Endothelial cell of umbilical vein (primary cell): ENCODE measurements around the gene SETSIP. TPM values are rescaled to one million over a fixed set of nuclear protein-coding genes. Genes with fewer than 3 reads are reported as not detected.

Experiments
- BruUV-seq: library from RNA; stranded (reverse); fragments of 400-500 nt; replicated peaks from 2 replicates; lab custom pipeline; 2021; lab: Mats Ljungman, UMichigan
- CTCF ChIA-PET: fragments of 300-600, 350-600 bp; sonication (Branson Sonifier 250); formaldehyde crosslinking; loops from one replicate; lab custom pipeline; 2021; ENCODE audit warnings: antibody characterized with exemption, inconsistent platforms; lab: Charles Lee
- POLR2A ChIA-PET: fragments of 300-600, 350-600 bp; sonication (Branson Sonifier 250); formaldehyde crosslinking; loops from one replicate; lab custom pipeline; 2021; ENCODE audit warnings: antibody characterized with exemption, inconsistent platforms; lab: Charles Lee
- DNase-seq: peaks from one replicate; pipeline ENCODE4 v3.0.0-alpha.2; 2011; ENCODE audit warnings: low read depth, low spot score
- FAIRE-seq: peaks from 2 replicates; lab custom pipeline; 2011; peaks lifted over from hg19 to GRCh38; lab: Jason Lieb, UNC
- H2AFZ ChIP-seq: 2 replicates; pipeline ENCODE4 v1.6.0; 2012; ENCODE audit warnings: low read depth, low read length, control low read depth, inconsistent platforms
- H3K27ac ChIP-seq: 2 replicates; pipeline ENCODE4 v1.5.1; 2011; ENCODE audit warnings: low read depth, mild to moderate bottlenecking, control low read depth, low read length, moderate library complexity; ENCODE audit not compliant: insufficient read depth
- H3K27me3 ChIP-seq, 2 experiments: 2 replicates each; pipeline versions ENCODE4 v1.6.0 to v1.6.1; 2011; ENCODE audit warnings: low read length in 2 of 2, mixed read lengths in 1 of 2; ENCODE audit not compliant: control insufficient read depth in 2 of 2, insufficient read depth in 2 of 2
- H3K36me3 ChIP-seq, 2 experiments: 2 replicates in 1 of 2; 3 replicates in 1 of 2; pipeline ENCODE4 v1.5.1; 2011; ENCODE audit warnings: low read length in 2 of 2, mild to moderate bottlenecking in 1 of 2, moderate library complexity in 1 of 2; ENCODE audit not compliant: control insufficient read depth in 2 of 2, insufficient read depth in 2 of 2; ENCODE audit errors: extremely low read depth in 1 of 2
- H3K4me1 ChIP-seq: 3 replicates; pipeline ENCODE4 v1.5.1; 2011; ENCODE audit warnings: mild to moderate bottlenecking, low read length; ENCODE audit not compliant: control insufficient read depth, insufficient read depth; ENCODE audit errors: extremely low read depth
- H3K4me2 ChIP-seq: 2 replicates; pipeline ENCODE4 v1.6.1; 2011; ENCODE audit warnings: low read length, control low read depth, mixed read lengths; ENCODE audit not compliant: insufficient read depth
- H3K4me3 ChIP-seq, 3 experiments: fragments of 200-600 bp in 1 of 3; sonication (generic), shearing (Covaris generic) in 1 of 3; replicated peaks in 1 of 3; 2 replicates each; pipeline ENCODE4 v1.5.1; 2011 to 2016; ENCODE audit warnings: control low read depth in 3 of 3, low read length in 3 of 3, mild to moderate bottlenecking in 2 of 3, inconsistent platforms in 1 of 3, low read depth in 1 of 3, moderate library complexity in 1 of 3; ENCODE audit not compliant: insufficient read depth in 1 of 3
- H3K79me2 ChIP-seq: 2 replicates; pipeline ENCODE4 v1.6.0; 2012; ENCODE audit warnings: low read length, inconsistent platforms; ENCODE audit not compliant: control insufficient read depth, insufficient read depth
- H3K9ac ChIP-seq: replicated peaks from 2 replicates; pipeline ENCODE3; 2011; ENCODE audit warnings: low read length, control low read depth; ENCODE audit not compliant: insufficient read depth; ENCODE audit errors: extremely low read depth
- H3K9me1 ChIP-seq: replicated peaks from 3 replicates; pipeline ENCODE4 v1.6.0; 2011; ENCODE audit warnings: mild to moderate bottlenecking, low read length; ENCODE audit not compliant: control insufficient read depth, insufficient read depth; ENCODE audit errors: extremely low read depth
- H3K9me3 ChIP-seq: replicated peaks from 2 replicates; pipeline ENCODE4 v1.5.1; 2012; ENCODE audit warnings: low read length, inconsistent platforms; ENCODE audit not compliant: control insufficient read depth, insufficient read depth
- H4K20me1 ChIP-seq: replicated peaks from 2 replicates; pipeline ENCODE3; 2011; ENCODE audit warnings: mild to moderate bottlenecking, low read length; ENCODE audit not compliant: control insufficient read depth, insufficient read depth; ENCODE audit errors: extremely low read depth
- CTCF ChIP-seq, 2 donors: IDR thresholded peaks; 1 replicate in 1 of 2; 2 replicates in 1 of 2; pipeline ENCODE4 v1.5.1; 2011; ENCODE audit warnings: low read length in 2 of 2, mild to moderate bottlenecking in 2 of 2, moderate library complexity in 2 of 2, control low read depth in 1 of 2, inconsistent platforms in 1 of 2, low read depth in 1 of 2; ENCODE audit not compliant: insufficient read depth in 1 of 2; ENCODE audit errors: extremely low read depth in 1 of 2
- EZH2 ChIP-seq: IDR thresholded peaks from 2 replicates; pipeline ENCODE4 v1.6.1; 2012; ENCODE audit warnings: borderline replicate concordance, low read depth, mild to moderate bottlenecking, moderate library complexity, low read length, inconsistent platforms; ENCODE audit not compliant: severe bottlenecking
- FOS ChIP-seq: IDR thresholded peaks from 2 replicates; pipeline ENCODE4 v1.6.1; 2011; ENCODE audit warnings: mild to moderate bottlenecking, low read length, moderate library complexity, borderline replicate concordance; ENCODE audit not compliant: insufficient read depth
- GATA2 ChIP-seq: IDR thresholded peaks from 2 replicates; pipeline ENCODE4 v1.7.0; 2011; ENCODE audit warnings: low read depth, mild to moderate bottlenecking, moderate library complexity, mixed read lengths, low read length; ENCODE audit not compliant: insufficient read length, insufficient read depth
- JUN ChIP-seq: IDR thresholded peaks from 2 replicates; pipeline ENCODE4 v1.6.1; 2011; ENCODE audit warnings: borderline replicate concordance, low read depth; ENCODE audit not compliant: insufficient read length, insufficient read depth
- MAX ChIP-seq: IDR thresholded peaks from 2 replicates; pipeline ENCODE4 v1.6.1; 2011; ENCODE audit not compliant: insufficient read depth, insufficient read length
- MYC ChIP-seq: IDR thresholded peaks from one replicate; pipeline ENCODE4 v1.6.1; 2011; ENCODE audit warnings: mild to moderate bottlenecking, low read depth, low read length
- POLR2A ChIP-seq: IDR thresholded peaks from 2 replicates; pipeline ENCODE4 v1.6.1; 2012; ENCODE audit warnings: low read depth, mild to moderate bottlenecking, control low read depth, low read length
- POLR2AphosphoS5 ChIP-seq: IDR thresholded peaks from 2 replicates; pipeline ENCODE4 v1.6.1; 2012; ENCODE audit warnings: low read depth, mild to moderate bottlenecking, control low read depth, low read length, moderate library complexity; ENCODE audit not compliant: insufficient read depth
- dilution Hi-C: fragments of 300-500 bp; cut with MboI; formaldehyde crosslinking; loops from one replicate; pipeline ENCODE4 v1.15.0; 2019; ENCODE audit warnings: low sequenced_read_pairs; ENCODE audit not compliant: extremely low pct_ligation_motif_present
- intact Hi-C: fragments of 100-400 bp; cut with micrococcal nuclease; formaldehyde crosslinking; loops from one replicate; pipeline ENCODE4 v1.10.0; 2022
- polyA plus RNA-seq, 4 experiments: library from polyadenylated mRNA; depleted of rRNA in 3 of 4; stranded (reverse) in 3 of 4; unstranded in 1 of 4; fragments of >200 nt; gene quantifications; 2 replicates each; pipeline versions ENCODE4 v1.2.1 to v1.2.3, GENCODE V29; 2011 to 2012; ENCODE audit warnings: missing spikeins in 1 of 4
- total RNA-seq: library from RNA; stranded (reverse); gene quantifications from 2 replicates; pipeline ENCODE4 v1.2.3, GENCODE V29; 2021

SETSIP gene
- total and polyA plus RNA-seq, 2 donors (not counting 3 experiments of a cell fraction or from before 2014, with no cell fraction given), result not detected

DNA sequence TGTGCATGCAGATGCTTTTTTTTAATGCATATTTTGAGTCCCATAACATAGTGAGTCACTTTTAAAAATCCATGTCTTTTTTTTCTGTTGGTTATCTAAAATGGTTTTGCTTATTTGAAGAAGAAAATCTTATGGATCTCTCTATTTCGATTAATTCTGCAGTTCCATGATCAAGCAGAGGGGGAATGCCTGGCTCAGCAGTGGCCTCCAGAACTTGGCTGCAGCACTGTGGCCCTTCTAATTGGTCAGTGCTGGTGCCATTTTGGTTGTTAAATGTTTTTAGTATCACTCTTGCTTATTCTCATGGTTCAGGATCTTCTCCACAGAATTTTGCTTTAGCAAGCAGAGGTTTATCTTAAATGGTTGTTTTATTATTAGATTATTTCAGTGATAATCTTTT is 34.2 kb downstream of the SETSIP start:
- DNase-seq (no peak), FAIRE-seq (no peak)
- no peak overlapping the region for H3K9ac ChIP-seq
- H3K27ac ChIP-seq, result no peak overlapping the region
- no peaks in the 10 kb centered on the region for H3K36me3 ChIP-seq
- no peaks in the 10 kb centered on the region for H3K79me2 ChIP-seq
- H3K4me1 ChIP-seq, result no peaks in the 10 kb centered on the region
- H3K9me3 ChIP-seq, result no peaks in the 10 kb centered on the region
- no peak overlapping the region for H3K4me3 ChIP-seq
- TF ChIP-seq MYC (no peak), POLR2AphosphoS5 (no peak), GATA2 (no peak), CTCF (IDR thresholded peaks at IDR 0.05; ENCODE audit: extremely low read depth in 1 of 2, insufficient read depth in 1 of 2, low read depth in 1 of 2, low read length in 2 of 2) (no peak), POLR2A (no peak), FOS (no peak), MAX (no peak), JUN (no peak), EZH2 (no peak)
- dilution Hi-C loops (no loop called here), intact Hi-C loops (no loop called here)
- ChIA-PET CTCF (no interaction called here), POLR2A (no interaction called here)
- H3K27me3 ChIP-seq, result no peaks in the 10 kb centered on the region
- H2AFZ ChIP-seq, result no peak overlapping the region
- BruUV-seq, result no TSS peak
- H3K4me2 ChIP-seq, result no peak overlapping the region
- H4K20me1 ChIP-seq, result no peaks in the 10 kb centered on the region
- H3K9me1 ChIP-seq, result no peaks in the 10 kb centered on the region
